H1 (cell line): ENCODE data around the gene XPNPEP1. TPM values are rescaled to one million over a fixed set of nuclear protein-coding genes. Genes with fewer than 3 reads are reported as not detected.

Experiments used
- CREB1 ChIP-seq: IDR thresholded peaks from 2 replicates; pipeline ENCODE4 v1.6.1; 2012; ENCODE audit warnings: inconsistent platforms
- HDAC6 ChIP-seq: IDR thresholded peaks from one replicate; pipeline ENCODE4 v1.7.1; 2012; ENCODE audit warnings: low read depth, mild to moderate bottlenecking, inconsistent platforms, low read length, moderate library complexity
- TAF1 ChIP-seq: IDR thresholded peaks from 2 replicates; pipeline ENCODE4 v1.6.1; 2011; ENCODE audit warnings: mild to moderate bottlenecking, low read depth, low read length
- polyA plus RNA-seq, 7 experiments: library from polyadenylated mRNA; depleted of rRNA in 3 of 7; stranded (reverse) in 5 of 7; unstranded in 2 of 7; fragments of >200 nt in 5 of 7; fragments of 200-250 nt in 2 of 7; gene quantifications; 1 replicate in 5 of 7; 2 replicates in 1 of 7; 4 replicates in 1 of 7; pipeline versions ENCODE4 v1.2.1 to v1.2.3, GENCODE V29; 2011 to 2013; ENCODE audit warnings: missing spikeins in 2 of 7, mixed read lengths in 2 of 7
- total RNA-seq: library from RNA; stranded (reverse); fragmentation: NEBNext Ultra II Directional; extraction: Animal tissue kit (Norgen Biotek cat#: 25700); gene quantifications from 2 replicates; pipeline ENCODE4 v1.2.1, GENCODE V29; 2021
- TF ChIP-seq, protein P1 (sequence below): fragments of 300-600 bp; sonication (generic); IDR thresholded peaks from 2 replicates; pipeline ENCODE4 v1.7.1; 2012; ENCODE audit warnings: low read length, moderate library complexity, mild to moderate bottlenecking, inconsistent platforms; ENCODE audit not compliant: insufficient replicate concordance

The XPNPEP1 gene
- total and polyA plus RNA-seq, 2 of the 8 experiments (the other 6 are each of a cell fraction or from before 2014, with no cell fraction given) = 61.1 to 201 TPM

DNA sequence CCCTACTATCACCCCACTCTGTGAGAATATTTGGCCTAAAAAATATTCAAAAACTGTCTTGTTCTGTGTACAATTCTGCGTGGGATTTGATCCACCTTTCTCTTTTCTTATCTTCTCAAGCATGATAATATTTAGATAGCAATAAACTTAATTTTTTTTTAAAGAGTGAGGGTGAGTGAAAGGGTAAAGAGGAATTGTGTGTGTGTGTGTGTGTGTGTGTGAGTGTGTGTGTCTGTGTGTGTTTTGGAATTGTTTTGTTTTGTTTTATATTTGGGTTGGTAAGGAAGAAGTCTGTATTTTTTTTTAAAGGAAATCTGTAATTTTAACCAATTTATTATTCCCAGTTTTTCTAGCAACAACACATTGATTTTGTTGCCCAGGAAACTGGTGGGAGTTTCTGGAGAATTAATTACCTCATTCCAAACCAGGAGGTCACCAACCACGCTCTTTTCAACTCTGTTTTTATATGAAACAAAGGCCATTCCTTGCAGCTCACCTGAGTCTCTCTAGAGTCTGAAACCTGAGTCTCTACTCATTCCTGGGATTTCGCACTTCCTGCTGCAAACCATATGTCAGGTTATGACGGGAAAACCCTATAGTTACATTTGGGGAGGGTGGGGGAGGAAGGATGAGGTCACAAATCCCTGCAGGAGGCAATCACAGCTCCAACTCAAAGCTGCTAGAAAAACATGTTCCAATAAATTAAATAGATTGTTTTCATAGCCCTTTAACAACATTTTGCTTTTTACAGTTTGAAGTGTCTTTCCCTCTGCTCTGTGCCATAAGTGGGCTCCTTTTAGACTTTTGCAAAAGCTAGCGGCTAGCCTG is 38.1 kb upstream of the XPNPEP1 start (continued):
- TF ChIP-seq, protein P1, sequence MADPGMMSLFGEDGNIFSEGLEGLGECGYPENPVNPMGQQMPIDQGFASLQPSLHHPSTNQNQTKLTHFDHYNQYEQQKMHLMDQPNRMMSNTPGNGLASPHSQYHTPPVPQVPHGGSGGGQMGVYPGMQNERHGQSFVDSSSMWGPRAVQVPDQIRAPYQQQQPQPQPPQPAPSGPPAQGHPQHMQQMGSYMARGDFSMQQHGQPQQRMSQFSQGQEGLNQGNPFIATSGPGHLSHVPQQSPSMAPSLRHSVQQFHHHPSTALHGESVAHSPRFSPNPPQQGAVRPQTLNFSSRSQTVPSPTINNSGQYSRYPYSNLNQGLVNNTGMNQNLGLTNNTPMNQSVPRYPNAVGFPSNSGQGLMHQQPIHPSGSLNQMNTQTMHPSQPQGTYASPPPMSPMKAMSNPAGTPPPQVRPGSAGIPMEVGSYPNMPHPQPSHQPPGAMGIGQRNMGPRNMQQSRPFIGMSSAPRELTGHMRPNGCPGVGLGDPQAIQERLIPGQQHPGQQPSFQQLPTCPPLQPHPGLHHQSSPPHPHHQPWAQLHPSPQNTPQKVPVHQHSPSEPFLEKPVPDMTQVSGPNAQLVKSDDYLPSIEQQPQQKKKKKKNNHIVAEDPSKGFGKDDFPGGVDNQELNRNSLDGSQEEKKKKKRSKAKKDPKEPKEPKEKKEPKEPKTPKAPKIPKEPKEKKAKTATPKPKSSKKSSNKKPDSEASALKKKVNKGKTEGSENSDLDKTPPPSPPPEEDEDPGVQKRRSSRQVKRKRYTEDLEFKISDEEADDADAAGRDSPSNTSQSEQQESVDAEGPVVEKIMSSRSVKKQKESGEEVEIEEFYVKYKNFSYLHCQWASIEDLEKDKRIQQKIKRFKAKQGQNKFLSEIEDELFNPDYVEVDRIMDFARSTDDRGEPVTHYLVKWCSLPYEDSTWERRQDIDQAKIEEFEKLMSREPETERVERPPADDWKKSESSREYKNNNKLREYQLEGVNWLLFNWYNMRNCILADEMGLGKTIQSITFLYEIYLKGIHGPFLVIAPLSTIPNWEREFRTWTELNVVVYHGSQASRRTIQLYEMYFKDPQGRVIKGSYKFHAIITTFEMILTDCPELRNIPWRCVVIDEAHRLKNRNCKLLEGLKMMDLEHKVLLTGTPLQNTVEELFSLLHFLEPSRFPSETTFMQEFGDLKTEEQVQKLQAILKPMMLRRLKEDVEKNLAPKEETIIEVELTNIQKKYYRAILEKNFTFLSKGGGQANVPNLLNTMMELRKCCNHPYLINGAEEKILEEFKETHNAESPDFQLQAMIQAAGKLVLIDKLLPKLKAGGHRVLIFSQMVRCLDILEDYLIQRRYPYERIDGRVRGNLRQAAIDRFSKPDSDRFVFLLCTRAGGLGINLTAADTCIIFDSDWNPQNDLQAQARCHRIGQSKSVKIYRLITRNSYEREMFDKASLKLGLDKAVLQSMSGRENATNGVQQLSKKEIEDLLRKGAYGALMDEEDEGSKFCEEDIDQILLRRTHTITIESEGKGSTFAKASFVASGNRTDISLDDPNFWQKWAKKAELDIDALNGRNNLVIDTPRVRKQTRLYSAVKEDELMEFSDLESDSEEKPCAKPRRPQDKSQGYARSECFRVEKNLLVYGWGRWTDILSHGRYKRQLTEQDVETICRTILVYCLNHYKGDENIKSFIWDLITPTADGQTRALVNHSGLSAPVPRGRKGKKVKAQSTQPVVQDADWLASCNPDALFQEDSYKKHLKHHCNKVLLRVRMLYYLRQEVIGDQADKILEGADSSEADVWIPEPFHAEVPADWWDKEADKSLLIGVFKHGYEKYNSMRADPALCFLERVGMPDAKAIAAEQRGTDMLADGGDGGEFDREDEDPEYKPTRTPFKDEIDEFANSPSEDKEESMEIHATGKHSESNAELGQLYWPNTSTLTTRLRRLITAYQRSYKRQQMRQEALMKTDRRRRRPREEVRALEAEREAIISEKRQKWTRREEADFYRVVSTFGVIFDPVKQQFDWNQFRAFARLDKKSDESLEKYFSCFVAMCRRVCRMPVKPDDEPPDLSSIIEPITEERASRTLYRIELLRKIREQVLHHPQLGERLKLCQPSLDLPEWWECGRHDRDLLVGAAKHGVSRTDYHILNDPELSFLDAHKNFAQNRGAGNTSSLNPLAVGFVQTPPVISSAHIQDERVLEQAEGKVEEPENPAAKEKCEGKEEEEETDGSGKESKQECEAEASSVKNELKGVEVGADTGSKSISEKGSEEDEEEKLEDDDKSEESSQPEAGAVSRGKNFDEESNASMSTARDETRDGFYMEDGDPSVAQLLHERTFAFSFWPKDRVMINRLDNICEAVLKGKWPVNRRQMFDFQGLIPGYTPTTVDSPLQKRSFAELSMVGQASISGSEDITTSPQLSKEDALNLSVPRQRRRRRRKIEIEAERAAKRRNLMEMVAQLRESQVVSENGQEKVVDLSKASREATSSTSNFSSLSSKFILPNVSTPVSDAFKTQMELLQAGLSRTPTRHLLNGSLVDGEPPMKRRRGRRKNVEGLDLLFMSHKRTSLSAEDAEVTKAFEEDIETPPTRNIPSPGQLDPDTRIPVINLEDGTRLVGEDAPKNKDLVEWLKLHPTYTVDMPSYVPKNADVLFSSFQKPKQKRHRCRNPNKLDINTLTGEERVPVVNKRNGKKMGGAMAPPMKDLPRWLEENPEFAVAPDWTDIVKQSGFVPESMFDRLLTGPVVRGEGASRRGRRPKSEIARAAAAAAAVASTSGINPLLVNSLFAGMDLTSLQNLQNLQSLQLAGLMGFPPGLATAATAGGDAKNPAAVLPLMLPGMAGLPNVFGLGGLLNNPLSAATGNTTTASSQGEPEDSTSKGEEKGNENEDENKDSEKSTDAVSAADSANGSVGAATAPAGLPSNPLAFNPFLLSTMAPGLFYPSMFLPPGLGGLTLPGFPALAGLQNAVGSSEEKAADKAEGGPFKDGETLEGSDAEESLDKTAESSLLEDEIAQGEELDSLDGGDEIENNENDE = no peak
- TF ChIP-seq HDAC6 (no peak), TAF1 (0 out of 2 replicates have a peak, but pooled peaks have one; percentile 16), CREB1 (peak; percentile 73)
